Measurements from ENCODE around the gene DDX20.

Gene DDX20

DNA sequence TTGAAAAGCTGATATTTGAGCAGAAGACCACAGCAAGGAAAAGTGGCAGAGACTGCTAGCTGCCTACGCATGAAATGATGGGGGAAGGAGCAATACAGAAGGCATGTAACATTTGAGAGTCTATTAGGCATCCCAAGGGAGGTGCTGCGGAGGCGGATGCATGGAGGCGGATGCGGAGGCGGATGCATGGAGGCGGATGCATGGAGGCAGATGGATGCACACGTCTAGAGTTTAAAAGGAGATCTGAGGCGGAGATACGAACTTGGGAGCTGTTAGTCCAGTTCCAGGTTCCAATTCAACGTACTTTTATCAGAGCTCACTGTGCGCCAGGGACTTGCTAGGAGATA lies 744 bp upstream of the DDX20 start:
- DNase-seq (ENCODE audit: low read depth, low spot score), result peak; percentile 58
- TF ChIP-seq, protein P1, sequence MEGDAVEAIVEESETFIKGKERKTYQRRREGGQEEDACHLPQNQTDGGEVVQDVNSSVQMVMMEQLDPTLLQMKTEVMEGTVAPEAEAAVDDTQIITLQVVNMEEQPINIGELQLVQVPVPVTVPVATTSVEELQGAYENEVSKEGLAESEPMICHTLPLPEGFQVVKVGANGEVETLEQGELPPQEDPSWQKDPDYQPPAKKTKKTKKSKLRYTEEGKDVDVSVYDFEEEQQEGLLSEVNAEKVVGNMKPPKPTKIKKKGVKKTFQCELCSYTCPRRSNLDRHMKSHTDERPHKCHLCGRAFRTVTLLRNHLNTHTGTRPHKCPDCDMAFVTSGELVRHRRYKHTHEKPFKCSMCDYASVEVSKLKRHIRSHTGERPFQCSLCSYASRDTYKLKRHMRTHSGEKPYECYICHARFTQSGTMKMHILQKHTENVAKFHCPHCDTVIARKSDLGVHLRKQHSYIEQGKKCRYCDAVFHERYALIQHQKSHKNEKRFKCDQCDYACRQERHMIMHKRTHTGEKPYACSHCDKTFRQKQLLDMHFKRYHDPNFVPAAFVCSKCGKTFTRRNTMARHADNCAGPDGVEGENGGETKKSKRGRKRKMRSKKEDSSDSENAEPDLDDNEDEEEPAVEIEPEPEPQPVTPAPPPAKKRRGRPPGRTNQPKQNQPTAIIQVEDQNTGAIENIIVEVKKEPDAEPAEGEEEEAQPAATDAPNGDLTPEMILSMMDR (IDR thresholded peaks at IDR 0.05; ENCODE audit: low read depth, low read length), result no peak
- H3K4me3 ChIP-seq (ENCODE audit: low read depth, low read length), result peak overlapping the region; percentile 97
- in situ Hi-C loops (cut with HindIII; ENCODE audit: low sequenced_read_pairs), result no loop called here

DNA sequence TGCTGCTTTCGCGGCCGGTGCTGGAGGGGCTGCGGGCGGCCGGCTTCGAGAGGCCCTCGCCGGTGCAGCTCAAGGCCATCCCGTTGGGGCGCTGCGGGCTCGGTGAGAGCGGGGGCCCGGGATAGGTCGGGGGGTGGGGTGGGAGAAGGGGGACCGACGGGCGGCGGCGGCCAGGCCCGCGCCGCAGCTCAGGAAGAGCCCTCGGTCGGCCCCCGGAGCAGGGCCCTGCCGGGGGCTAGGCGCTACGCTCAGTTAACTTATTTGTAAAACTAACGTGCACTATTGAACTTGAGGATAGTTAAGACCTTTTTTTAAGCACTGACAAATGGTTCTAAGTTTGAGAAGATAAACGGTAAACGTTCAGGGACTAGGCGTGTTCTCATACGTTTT lies 418 bp downstream of the DDX20 start:
- no peak for DNase-seq (ENCODE audit: low read depth, low spot score)
- TF ChIP-seq, protein P1 (IDR thresholded peaks at IDR 0.05; ENCODE audit: low read depth, low read length), result no peak

DNA sequence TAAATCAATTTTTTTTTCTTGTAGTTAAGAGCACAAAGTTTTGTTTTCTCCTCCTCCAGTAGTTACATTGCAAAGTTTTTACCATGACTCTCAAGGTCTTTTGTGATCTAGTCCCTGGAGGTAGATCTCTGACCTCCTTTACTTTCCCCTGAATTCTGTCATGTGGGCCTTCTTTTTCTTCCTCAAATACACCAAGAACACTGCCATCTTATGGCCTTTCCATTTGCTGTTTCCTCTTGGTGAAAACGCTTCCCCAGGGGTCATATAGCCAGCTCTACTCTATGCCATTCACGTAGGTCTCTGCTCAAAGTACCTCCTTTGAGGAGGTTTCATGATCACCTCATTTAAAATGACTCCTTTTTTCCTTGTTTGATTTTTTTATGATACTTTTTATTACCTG lies 2.7 kb downstream of the DDX20 start:
- no peak for DNase-seq (ENCODE audit: low read depth, low spot score)
- no peak overlapping the region for H3K4me3 ChIP-seq (ENCODE audit: low read depth, low read length)
- in situ Hi-C loops (cut with HindIII; ENCODE audit: low sequenced_read_pairs), result no loop called here
- TF ChIP-seq, protein P1 (IDR thresholded peaks at IDR 0.05; ENCODE audit: low read depth, low read length), result no peak

More for the DNA sequence above, 418 bp downstream of the DDX20 start:
- peak overlapping the region; percentile 97 for H3K4me3 ChIP-seq (ENCODE audit: low read depth, low read length)
- in situ Hi-C loops (cut with HindIII; ENCODE audit: low sequenced_read_pairs), result no loop called here

DNA sequence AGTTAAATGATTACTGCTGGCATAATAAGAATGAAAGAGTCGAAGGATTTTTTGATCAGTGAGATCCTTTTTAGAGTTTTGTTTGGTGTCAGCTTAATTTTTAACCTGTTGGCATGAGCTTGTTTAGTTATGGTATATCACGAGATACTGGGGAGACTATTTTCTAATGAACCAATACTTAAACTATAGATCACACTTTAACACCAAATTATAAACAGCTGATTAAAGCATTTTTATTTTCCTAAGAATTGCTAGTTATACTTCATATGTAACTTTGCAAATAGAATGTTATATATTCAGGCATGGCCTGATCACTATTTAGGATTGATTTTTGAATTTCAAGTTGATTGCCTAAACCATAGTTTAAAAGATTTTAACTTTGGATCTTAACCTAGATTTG lies 6.0 kb downstream of the DDX20 start:
- TF ChIP-seq, protein P1 (IDR thresholded peaks at IDR 0.05; ENCODE audit: low read depth, low read length), result no peak
- H3K4me3 ChIP-seq (ENCODE audit: low read depth, low read length), result no peak overlapping the region

DNA sequence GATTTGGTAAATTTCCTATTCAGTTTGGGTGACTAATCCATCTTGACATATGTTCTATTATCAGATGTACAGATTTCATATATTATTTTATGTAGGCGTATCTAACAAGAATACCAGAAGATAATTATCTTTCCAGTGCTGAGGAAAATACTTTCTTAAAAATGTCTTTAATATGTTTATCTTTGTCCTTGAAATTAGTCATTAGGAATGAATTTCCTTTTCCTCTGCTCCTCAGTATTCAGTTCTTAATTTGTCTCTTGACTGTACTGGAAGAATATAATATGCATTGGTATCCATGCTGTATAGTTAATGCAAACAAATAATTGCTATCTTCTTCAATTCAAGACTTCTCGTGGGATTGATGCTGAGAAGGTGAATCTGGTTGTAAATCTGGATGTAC lies 6.6 kb downstream of the DDX20 start:
- TF ChIP-seq, protein P1 (IDR thresholded peaks at IDR 0.05; ENCODE audit: low read depth, low read length), result no peak
- H3K4me3 ChIP-seq (ENCODE audit: low read depth, low read length), result no peak overlapping the region
- in situ Hi-C loops (cut with HindIII; ENCODE audit: low sequenced_read_pairs), result no loop called here
- DNase-seq (ENCODE audit: low read depth, low spot score), result no peak

More for the DNA sequence above, 6.0 kb downstream of the DDX20 start:
- in situ Hi-C loops (cut with HindIII; ENCODE audit: low sequenced_read_pairs), result no loop called here
- no peak for DNase-seq (ENCODE audit: low read depth, low spot score)

DNA sequence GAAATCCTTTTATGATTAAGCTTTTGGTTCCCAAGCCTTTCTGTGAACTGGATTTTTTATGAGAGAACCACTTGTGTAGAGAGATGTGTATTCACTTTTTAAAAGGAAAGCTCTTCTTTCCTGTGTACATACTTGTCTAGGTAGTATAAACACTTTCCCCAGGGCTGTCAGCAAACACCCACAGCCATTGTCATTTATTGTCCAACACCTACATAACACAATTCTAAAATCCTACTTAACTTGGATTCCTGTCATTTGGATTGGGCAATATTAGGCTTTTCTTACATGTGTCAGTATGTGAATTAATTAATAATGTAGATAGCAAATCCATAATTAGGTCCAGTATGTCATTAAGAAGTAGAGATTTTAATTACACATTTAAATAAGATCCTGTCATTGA lies 12.3 kb downstream of the DDX20 start:
- in situ Hi-C loops (cut with HindIII; ENCODE audit: low sequenced_read_pairs), result no loop called here
- TF ChIP-seq, protein P1 (IDR thresholded peaks at IDR 0.05; ENCODE audit: low read depth, low read length), result no peak
- DNase-seq (ENCODE audit: low read depth, low spot score), result no peak
- no peak overlapping the region for H3K4me3 ChIP-seq (ENCODE audit: low read depth, low read length)

DNA sequence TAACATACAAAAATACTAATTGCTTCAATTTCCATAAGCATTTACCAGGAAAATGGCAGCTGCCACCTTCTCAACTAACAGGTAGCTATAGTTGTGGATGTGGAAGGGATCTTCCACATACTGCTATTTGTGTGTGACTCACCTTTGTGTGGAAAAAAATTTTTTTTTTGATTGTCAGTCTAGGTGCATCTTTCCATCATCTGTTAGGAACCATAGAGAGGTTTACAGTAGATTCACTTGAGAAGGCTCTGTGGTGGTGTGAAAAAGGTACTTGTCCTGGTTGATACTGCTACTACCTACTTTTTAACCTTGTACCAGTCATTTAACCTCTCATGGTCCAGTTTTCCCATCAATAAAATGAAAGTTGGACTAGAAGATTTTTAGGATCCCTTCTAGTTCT lies 12.9 kb downstream of the DDX20 start:
- in situ Hi-C loops (cut with HindIII; ENCODE audit: low sequenced_read_pairs), result no loop called here
- DNase-seq (ENCODE audit: low read depth, low spot score), result no peak
- TF ChIP-seq, protein P1 (IDR thresholded peaks at IDR 0.05; ENCODE audit: low read depth, low read length), result no peak
- no peak overlapping the region for H3K4me3 ChIP-seq (ENCODE audit: low read depth, low read length)

Measured in astrocyte of the spinal cord (primary cell).